NCI-H2107 treated with DMSO at 0.1 percent for 48 hours (cell line): ENCODE data around the gene POLD1.

Experiments
- DNase-seq: peaks from one replicate; lab custom pipeline; 2025; ENCODE audit not compliant: unreplicated experiment; lab: John Stamatoyannopoulos, UW

Gene POLD1

DNA sequence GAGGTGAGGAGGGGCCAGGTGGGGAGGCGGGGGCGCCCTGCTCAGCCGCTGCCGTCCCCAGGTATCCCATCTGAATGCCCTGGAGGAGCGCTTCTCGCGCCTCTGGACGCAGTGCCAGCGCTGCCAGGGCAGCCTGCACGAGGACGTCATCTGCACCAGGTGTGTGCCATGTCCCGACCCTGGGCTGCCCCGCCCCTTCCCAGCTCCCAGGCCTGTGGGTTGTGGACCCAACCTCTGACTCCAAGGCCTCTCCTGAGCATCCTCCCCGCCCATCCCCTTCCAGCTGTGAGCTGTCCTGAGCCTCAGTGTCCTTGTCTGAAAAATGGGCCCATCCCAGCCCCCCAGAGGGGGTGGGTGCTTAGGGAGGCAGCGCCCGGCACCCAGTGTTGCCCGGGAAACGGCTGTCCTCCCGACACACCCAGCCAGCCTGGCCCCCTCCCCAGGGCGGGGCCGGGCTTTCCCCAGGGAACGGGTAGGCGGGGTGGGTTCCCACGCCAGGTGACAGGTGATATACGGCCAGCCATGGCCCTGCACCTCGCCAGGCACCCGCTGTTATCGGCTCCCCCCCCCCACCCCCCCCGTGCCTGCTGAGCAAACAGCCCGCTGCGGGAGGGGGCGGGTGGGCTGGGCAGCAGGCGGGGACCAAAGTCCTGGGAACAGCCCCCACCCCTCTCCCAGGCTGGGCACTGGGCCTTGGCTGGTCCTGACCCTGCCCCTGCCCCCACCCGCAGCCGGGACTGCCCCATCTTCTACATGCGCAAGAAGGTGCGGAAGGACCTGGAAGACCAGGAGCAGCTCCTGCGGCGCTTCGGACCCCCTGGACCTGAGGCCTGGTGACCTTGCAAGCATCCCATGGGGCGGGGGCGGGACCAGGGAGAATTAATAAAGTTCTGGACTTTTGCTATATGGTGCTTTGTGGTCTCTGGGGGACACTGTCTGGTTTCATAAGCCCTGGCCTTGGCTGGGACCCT lies 33.2 kb downstream of the POLD1 start:
- no peak for DNase-seq

DNA sequence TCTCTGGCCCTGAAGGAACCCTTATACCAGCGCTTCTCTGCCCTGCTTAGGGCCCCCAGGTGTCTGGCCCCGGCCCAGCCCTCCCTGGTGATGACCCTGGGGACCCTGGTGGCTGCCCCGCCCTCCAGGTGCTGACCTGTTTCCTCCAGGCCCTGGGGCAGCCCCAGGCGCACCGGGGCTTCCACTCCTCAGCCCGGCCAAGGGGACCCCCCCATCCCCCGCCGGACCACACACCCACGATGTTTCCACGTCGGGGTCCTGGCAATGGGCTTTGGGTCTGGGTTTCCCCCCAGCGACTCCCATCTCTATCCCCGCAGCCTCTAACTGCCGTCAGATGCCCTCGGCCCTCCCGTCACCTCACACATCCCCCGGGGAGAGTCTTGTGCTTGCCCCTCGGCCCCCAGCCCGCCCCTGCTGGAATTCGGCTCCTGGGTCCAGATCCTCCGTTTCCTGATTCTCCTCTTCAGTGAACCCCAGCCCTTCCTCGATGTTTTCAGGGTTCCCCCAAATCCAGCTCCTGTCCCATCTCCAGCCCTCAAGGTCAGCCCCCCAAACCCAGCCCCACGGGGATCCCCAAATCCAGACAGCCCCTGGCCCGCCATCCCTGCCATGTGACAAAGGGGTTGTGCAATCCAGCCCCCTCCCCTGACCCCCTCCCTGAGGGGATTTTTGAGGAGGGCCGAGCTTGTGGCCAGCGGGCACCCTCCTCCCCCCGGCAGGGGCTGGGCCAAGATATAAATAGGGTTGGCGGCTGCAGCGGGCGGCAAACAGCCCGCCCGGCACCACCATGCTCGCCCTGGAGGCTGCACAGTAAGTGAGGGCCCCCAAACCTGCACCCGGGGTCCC lies 34.3 kb downstream of the POLD1 start, which contains the start of gene SPIB:
TSS of gene SPIB (plus strand) at position 763 of the 846 bp plus-strand sequence. CDS start at position 788, 25 bp downstream.
- DNase-seq, result no peak

DNA sequence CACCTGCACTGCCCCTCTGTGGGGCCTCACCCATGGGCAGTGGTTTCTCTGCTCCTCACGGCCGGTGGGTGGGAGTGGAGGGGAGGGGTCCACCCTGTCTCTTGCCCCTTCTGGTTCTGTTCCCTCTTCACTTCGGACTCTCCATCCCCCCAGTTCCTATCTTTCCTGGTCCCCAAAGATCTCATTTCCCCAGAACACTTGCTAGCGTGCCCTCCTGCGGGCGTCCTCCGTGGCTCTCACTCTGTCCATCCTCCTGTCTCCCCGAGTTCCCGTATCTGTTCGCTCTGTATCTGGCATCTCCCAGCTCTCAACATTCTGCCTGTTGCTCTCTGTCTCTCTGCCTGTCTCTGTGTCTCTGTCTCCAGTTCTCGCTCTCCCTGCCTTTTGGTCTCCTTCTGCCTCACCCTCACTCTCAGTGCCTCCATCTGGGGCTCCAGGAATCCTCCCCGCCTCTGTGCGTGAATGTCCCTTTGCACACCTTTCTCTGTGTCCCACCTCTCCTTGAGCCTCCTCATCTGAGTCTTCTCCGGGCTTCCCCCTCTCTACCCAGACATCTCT lies 35.0 kb downstream of the POLD1 start:
- DNase-seq, result no peak

DNA sequence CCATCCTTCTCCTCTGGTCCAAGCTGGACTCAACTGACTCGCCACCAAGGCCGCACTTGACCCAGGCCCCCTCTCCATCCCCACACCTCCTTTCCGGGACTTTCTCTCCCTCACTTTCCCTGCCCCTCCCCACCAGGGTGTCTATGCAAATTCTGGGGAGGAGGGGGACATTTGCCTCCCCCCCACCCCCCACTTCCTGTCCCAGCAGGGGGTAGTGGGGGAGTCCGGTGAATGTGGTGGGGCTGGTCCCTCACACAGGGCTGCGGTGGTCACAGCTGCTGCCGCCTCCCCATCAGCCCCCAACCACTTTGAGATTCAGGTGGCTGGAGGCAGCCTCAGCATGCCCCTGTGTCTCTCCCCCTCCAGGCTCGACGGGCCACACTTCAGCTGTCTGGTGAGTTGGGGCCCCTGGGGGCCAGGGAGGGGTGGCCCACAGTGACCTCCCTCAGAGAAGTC lies 35.5 kb downstream of the POLD1 start:
- no peak for DNase-seq

DNA sequence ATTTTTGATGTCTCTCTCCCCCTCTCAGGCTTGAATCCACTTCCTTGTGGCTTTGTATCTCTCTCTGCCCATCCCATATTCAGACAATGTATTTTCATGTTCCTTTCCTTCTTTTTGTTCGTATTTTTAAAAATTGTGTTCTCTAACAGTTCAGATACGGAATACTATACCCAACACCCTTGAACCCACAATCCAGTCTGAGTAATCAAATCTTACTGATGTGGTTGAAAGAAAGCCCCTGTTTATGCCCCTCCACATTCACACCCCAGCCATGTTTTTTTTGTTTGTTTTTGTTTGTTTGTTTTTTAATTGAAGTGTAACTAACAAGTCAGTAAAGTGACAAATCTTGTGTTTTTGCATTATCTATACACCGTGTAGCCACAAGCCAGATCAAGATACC lies 36.0 kb downstream of the POLD1 start:
- no peak for DNase-seq

DNA sequence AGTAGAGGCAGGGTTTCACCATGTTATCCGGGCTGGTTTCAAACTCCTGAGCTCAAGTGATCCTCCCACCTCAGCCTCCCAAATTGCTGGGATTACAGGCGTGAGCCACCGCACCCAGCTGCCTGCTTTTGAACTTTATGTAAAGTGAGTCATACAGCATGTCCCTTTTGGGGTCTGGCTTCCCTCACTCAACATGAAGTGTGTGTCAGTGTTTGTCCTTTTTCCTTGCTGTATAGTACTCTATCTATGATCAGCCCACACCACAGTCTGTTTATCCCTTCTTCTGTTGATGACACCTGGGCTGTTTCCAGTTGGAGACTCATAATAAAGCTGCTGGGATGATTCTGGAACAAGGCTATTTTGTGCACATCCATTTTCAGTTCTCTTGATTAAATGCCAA lies 36.7 kb downstream of the POLD1 start:
- no peak for DNase-seq

DNA sequence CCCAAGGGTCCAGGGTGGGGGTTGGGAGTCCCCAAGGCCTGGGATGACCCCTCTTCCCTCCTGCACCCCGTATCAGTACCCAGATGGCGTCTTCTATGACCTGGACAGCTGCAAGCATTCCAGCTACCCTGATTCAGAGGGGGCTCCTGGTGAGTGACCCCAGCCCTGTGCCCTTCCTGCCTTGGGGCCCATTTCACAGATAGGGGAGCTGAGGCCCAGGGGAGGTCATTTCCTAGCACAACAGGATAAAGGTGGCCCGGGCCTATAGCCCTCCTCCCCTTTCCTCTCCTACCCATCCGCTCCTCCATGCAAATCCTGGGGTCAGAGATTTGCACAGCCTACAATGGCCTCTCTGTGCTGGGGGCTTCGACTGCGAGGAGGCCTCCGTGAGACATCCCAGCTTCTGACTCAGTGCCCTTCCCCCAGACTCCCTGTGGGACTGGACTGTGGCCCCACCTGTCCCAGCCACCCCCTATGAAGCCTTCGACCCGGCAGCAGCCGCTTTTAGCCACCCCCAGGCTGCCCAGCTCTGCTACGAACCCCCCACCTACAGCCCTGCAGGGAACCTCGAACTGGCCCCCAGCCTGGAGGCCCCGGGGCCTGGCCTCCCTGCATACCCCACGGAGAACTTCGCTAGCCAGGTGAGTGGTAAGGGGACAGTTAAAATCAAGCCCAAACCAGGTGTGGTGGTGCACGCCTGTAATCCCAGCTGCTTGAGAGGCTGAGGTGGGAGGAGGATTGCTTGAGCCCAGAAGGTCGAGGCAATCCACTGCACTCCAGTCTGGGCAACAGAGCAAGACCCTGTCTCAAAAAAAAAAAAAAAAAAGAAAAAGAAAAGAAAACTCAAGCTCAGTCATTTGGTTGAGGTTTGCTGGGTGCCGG lies 38.5 kb downstream of the POLD1 start:
- DNase-seq, result no peak

DNA sequence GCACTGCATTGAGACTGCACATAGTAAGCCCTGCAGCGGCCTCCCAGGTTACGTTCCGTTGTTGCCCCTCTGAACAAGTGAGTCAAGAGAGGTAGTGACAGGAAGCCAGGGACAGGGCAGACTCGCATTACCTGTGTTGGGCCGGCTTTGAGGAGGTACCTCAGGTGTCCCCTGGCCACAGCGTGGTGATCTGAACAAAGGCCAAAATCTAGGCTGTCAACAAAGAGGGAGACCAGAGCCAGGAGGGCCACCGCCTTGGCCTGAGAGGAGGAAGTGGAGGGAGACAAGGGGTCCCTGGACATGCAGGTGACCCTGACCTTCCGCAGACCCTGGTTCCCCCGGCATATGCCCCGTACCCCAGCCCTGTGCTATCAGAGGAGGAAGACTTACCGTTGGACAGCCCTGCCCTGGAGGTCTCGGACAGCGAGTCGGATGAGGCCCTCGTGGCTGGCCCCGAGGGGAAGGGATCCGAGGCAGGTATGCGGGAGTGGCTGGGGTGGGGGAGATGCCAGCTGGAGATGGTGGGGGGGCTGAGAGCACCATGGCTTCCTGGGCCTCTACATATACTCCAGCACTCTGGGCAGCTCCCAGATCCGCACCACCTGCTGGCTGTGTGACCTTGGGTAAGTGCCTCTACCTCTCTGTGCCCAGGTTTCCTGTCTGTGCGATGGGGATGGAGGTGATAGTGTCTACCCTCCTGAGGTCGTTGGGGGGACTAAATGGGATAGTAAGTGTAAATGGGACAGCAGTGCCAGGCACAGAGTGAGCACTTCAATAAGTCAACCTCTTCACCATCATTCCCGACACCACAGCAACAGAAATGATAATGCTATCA lies 39.3 kb downstream of the POLD1 start:
- DNase-seq, result no peak

DNA sequence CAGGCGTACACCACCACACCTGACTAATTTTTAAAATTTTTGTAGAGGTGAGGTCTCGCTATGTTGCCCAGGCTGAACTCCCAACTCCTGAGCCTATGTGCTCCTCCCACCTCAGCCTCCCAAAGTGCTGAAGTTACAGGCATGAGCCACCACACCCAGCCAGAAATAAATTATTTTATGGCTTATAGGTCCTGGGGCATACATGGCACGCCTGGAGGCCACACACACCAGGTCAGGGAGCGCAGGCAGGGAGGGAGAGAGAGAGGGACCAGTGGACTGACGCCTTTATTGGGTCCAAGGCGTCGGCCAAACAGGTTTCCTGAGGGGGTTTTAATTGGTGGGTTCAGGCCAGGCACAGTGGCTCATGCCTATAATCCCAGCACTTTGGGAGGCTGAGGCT lies 41.4 kb downstream of the POLD1 start:
- no peak for DNase-seq

DNA sequence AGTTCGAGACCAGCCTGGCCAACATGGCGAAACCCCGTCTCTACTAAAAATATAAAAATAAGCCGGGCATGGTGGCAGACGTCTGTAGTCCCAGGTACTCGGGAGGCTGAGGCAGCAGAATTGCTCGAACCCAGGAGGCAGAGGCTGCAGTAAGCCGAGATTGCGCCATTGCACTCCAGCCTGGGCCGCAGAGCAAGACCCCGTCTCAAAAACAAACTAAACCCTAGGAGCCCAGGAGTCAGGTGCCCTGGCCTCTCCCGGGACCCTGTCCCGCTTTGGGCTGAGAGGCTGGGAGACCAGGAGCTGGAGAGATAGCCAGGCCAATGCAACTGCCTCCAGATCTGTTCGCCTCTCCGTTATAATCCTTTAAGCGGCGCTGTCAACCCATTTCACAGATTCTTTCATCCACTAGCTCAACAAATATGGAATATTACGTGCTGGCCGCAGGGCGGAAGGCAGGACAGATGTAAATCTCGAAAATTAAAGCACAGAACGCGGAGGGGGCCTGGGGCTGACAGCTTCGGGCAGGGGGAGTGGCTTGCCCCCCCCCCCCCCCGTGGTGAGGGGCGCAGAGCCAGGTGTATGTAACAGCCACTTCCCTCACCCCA lies 43.3 kb downstream of the POLD1 start:
- DNase-seq, result no peak

DNA sequence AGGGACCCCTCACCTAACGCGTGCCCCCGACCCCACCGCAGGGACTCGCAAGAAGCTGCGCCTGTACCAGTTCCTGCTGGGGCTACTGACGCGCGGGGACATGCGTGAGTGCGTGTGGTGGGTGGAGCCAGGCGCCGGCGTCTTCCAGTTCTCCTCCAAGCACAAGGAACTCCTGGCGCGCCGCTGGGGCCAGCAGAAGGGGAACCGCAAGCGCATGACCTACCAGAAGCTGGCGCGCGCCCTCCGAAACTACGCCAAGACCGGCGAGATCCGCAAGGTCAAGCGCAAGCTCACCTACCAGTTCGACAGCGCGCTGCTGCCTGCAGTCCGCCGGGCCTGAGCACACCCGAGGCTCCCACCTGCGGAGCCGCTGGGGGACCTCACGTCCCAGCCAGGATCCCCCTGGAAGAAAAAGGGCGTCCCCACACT lies 43.9 kb downstream of the POLD1 start:
- DNase-seq, result no peak

DNA sequence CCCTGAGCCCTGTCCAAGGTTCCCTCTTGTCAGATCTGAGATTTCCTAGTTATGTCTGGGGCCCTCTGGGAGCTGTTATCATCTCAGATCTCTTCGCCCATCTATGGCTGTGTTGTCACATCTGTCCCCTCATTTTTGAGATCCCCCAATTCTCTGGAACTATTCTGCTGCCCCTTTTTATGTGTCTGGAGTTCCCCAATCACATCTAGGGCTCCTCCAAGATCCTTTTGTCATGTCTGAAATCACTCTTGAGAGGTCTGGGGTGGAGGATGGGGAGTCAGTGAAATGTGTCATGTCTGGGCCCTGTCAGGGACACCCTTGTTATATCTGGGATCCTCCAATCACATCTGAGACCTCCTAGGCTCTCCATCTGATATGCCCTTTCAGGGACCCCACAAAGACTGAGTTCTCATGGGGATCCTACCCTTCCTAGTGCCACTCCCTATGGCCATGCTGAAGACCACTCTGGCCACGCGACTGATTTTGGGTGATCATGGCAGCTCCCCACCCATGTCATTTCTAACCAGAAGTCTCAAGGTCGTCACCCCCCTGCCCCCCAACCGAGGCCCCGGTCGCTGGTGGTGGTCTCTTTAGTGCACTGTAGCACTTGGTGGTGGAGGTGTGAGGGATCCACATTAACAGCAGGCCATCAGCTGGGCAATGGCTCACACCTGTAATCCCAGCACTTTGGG lies 44.8 kb downstream of the POLD1 start:
- DNase-seq, result no peak

DNA sequence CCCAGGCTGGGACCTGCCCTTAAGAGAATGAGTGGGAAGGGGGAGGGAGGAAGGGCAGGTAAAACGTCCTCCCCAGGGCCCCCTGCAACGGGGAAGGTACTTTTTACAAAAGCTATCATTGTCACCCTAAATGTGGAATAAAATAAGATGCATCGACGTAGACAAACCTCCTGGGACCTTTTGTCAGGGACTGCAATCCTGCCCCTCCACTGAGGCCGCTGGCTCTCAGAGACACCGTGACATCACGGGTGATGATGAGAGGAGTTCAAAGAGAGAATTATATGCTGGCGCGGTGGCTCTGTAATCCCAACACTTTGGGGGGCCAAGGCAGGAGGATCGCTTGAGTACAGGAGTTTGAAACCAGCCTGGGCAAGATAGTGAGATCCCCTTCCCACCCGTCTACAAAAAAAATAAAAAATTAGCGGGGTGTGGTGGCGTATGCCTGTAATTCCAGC lies 46.8 kb downstream of the POLD1 start:
- no peak for DNase-seq

DNA sequence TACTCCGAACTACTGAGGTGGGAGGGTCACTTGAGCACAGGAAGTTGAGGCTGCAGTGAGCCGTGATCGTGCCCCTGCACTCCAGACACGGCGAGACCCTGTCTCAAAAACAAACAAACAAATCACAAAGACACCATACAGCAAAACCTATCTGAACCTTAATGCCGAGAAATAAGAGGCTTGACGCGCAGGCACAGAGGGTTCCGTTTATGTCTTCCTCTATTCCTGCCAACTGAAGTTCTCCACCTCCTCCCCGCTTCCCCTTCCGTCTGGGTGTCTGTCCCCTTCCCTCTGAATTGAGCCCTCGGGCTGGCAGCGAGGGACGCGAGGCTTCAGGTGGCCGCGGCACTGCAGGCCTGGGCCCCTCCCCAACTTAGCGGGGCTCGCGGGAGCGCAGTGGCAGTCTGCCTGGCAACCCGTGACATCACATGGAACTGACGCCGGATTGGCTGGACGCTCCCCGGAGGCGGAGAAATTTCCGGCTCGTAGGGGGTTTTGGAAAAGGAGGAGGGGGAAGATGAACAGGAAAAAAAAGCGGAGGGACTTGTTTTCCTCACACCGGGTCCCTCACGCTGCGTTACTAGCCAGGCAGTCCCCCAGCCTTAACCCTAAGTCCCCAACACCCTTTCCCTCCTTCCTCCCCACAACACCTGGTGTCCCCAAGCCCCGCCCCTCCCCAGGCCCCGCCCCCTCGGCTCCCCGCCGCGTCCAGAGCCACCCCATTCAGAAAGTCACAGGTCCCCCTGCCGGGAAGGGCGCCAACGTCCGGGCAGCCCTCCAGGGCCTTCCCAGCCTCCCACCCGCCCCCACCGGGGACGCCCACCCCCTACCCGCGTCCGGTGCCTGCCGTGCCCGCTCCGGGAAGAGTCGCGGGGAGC lies 47.4 kb downstream of the POLD1 start:
- DNase-seq, result peak; percentile 65

DNA sequence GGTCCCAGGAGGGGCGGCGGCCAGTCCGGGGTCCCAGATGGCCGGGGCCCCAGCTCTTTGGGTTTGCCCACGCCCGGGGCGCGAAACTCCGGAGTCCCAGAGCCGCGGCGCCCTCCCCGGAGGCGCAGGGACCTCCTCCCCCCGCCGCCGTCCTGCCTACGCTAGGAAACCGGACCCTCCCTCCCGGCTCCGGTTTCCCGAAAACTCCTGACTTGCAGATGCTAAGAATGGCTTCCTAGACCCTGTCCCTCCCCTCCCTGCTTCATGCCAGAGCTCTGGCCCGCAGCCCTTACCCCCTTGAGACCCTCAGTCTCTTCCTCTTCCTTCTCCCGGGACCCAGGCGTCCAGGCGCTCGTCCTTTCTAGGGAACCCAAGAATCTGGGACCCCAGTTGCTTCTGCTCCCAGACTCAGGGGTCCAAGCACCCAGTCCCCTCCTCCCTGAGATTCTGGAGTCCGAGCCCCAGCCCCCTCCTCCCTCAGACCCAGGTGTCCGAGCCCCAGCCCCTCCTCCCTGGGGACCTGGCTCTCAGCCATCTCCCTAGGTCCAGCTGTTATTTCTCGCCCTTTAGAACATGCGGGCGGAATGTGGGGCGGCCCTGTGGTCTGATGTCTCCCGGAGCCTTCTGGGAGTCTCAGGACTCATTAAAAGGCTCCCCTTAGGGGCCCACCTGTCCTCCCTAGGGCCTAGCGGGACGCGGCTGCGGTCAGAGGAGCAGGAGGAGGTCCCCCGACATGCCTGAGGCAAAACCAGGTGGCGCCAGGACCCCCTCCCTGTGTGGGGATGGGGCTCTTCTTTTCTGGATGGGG lies 48.3 kb downstream of the POLD1 start, which contains the start of gene MYBPC2:
TSS of gene MYBPC2 (plus strand) at position 672 of the 808 bp plus-strand sequence. CDS start at position 734, 62 bp downstream.
- peak; percentile 21 for DNase-seq
